Measurements from ENCODE around the gene CACNA1C. TPM values are rescaled to one million over a fixed set of nuclear protein-coding genes. Genes with fewer than 3 reads are reported as not detected.
A peak's percentile ranks its signal among the peaks of the same experiment; 100 is the strongest.
"Not testable (repeated sequence)": the region's sequence is repeated elsewhere in the genome, so short reads cannot be mapped to it uniquely, and the experiment has no call there.

Gene CACNA1C
- total RNA-seq, 2 donors from 2014 or later: 4.4 to 10.1 TPM

GRCh38 chr12:2685620-2686279, 633.0 kb downstream of the CACNA1C start:
- ATAC-seq; DNase-seq; intact Hi-C loops (cut with DNase I, micrococcal nuclease): not testable (repeated sequence)

GRCh38 chr12:2686280-2686646, 633.5 kb downstream of the CACNA1C start:
- no peak for DNase-seq
- no peak for ATAC-seq
- intact Hi-C loops (cut with DNase I, micrococcal nuclease): no loop called here

DNA sequence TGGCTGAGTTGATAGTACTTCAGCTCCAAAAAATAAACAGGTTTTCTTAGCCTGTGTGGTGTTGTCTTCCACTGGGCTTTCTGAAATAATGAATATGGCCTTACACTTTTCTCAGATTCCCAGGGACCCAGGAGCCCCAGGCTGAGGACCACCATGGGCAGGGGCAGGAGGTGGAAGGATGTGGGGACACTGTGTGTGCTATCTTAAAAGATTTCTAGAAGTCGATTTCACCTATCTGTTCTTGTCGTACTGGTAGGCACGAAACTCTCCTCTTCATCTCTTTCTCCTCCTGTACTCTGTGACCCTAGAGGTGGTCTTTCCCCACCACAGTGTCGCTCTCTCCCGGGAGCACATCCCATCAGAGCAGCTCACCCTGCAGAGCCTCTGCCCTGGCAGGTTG, 634.3 kb downstream of the CACNA1C start:
- ATAC-seq: no peak
- intact Hi-C loops (cut with DNase I, micrococcal nuclease): no loop called here
- DNase-seq: no peak

GRCh38 chr12:2687726-2688125, 634.9 kb downstream of the CACNA1C start:
- DNase-seq (no peak), ATAC-seq (no peak)
- intact Hi-C loops (cut with DNase I, micrococcal nuclease): no loop called here

DNA sequence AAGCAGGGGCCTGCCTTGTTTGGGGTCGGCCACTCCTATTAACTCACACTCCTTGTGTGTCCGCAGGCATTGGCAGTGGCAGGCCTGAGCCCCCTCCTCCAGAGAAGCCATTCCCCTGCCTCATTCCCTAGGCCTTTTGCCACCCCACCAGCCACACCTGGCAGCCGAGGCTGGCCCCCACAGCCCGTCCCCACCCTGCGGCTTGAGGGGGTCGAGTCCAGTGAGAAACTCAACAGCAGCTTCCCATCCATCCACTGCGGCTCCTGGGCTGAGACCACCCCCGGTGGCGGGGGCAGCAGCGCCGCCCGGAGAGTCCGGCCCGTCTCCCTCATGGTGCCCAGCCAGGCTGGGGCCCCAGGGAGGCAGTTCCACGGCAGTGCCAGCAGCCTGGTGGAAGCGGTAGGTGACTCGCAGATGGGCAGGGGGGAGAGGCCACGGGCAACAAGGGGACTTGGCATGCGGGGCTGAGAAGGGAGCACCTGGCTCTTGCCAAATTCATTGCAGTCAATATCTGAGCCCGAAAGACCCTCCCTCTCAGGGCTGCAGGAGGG, 635.7 kb downstream of the CACNA1C start:
- intact Hi-C loops (cut with DNase I, micrococcal nuclease): no loop called here

DNA sequence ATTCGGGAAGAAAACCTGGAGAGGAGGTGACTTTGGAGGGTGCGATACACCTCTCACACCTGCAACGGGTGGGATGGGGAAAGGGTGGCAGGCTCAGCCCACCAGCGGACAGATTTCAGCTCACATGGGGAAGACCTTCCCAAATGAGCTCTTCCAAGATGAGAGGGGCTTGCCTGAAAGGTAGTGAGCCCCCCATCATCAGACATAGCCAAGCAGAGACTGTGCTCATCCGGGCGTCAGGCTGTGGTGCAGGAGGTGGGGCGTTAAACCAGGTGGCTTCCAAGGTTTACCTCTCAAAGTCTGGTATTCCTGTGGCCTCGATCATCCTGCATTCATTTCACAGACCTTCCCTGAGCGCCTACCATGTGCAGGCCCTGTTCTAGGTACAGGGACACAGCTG, 636.6 kb downstream of the CACNA1C start:
- ATAC-seq (no peak), DNase-seq (no peak)
- intact Hi-C loops (cut with DNase I, micrococcal nuclease): no loop called here

More for the DNA sequence above, 635.7 kb downstream of the CACNA1C start:
- DNase-seq (no peak), ATAC-seq (no peak)

DNA sequence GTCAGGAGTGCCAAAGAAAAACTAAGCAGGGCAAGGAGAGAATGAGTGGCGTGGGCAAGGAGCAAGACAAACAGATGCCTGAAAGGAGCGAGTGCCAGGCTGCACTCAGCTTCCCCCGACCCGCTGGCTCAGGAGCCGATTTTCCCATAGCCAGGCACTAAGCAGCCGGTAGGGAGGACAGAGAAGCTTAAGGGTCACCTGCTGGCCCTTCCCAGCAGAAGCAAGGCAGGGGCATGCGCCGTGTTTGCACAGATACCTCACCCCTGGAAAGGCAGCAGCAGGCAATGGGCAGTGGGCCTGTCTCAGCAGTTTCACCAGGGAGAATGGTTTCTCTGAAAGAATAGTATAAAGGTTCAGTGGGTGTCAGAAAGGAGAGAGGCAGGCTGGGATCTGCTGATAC, 637.1 kb downstream of the CACNA1C start:
- intact Hi-C loops (cut with DNase I, micrococcal nuclease): no loop called here
- DNase-seq (no peak), ATAC-seq (no peak)

GRCh38 chr12:2690348-2691005, 637.7 kb downstream of the CACNA1C start:
- DNase-seq (no peak), ATAC-seq (no peak)
- intact Hi-C loops (cut with DNase I, micrococcal nuclease): no loop called here

DNA sequence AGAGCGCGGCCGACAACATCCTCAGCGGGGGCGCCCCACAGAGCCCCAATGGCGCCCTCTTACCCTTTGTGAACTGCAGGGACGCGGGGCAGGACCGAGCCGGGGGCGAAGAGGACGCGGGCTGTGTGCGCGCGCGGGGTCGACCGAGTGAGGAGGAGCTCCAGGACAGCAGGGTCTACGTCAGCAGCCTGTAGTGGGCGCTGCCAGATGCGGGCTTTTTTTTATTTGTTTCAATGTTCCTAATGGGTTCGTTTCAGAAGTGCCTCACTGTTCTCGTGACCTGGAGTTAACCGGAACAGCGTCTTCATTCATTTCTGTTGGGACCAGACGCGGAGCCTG, 638.2 kb downstream of the CACNA1C start:
- ATAC-seq: peak; percentile 58
- peak in 1 of 2 donors; percentile 54 for DNase-seq
- intact Hi-C loops (cut with DNase I, micrococcal nuclease): no loop called here

GRCh38 chr12:2691345-2692071, 638.7 kb downstream of the CACNA1C start:
- intact Hi-C loops (cut with DNase I, micrococcal nuclease): no loop called here
- peak; percentile 88 for ATAC-seq
- DNase-seq: peak in 1 of 2 donors; percentile 39

DNA sequence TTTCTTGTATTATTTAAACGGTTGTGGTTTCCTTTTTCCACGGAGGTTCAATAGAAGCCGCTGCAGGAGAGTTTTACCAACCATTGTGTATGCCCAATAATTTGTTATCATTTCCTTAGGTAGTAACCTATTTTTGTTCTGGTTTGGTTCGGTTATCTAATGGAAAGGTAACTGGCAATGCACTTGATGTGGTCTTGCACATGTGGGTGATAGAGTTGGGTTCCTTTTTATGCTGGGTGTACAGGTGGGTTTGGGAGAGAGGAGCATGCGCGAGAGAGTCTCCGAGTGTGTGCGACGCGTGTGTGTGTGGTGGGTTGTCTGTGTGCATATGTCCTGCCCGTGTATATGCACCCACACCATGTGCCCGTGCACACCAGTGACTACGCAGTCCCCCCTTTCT, 639.3 kb downstream of the CACNA1C start:
- no peak for ATAC-seq
- intact Hi-C loops (cut with DNase I, micrococcal nuclease): no loop called here
- DNase-seq: no peak

DNA sequence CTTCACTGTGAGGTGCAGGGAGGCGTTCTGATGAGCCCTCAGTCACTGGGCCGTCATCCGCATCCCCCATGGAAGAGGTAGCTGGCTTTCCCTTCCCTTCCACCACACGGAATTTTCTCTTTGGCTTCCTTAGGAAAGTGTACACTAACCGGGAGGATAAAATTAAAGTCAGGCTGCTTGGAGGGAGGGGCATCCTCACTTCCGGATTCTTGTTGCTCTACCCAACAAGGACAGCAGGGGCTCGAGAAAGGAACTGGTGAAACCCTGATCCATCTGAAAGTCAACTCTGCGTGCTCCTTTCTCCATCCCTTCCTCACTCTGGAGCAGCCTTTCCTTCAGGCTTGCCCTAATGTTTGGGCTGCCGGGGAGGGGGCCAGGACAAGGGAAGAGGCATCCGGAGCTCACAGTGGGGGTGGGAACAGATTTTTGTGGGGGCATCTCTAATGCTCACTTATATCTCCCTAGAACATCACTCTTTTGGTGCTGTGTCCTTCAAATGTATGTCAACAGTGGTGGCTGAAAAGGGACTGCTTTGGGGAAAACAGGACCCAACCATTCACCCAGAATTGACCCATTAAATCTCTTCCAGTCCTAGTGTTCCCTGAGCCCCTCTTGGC, 640.6 kb downstream of the CACNA1C start:
- intact Hi-C loops (cut with DNase I, micrococcal nuclease): no loop called here
- DNase-seq (no peak), ATAC-seq (no peak)

GRCh38 chr12:2693980-2694610, 641.3 kb downstream of the CACNA1C start:
- intact Hi-C loops (cut with DNase I, micrococcal nuclease): no loop called here
- DNase-seq: no peak
- ATAC-seq: no peak

GRCh38 chr12:2696136-2696535, 643.3 kb downstream of the CACNA1C start:
- intact Hi-C loops (cut with DNase I, micrococcal nuclease): no loop called here
- no peak for ATAC-seq
- no peak for DNase-seq

- DNase-seq (no peak), ATAC-seq (no peak)
- intact Hi-C loops (cut with DNase I, micrococcal nuclease): no loop called here
Observed at GRCh38 chr12:2697057-2697800, 644.4 kb downstream of the CACNA1C start.

GRCh38 chr12:2698566-2698965, 645.8 kb downstream of the CACNA1C start:
- ATAC-seq (no peak), DNase-seq (no peak)
- intact Hi-C loops (cut with DNase I, micrococcal nuclease): no loop called here

DNA sequence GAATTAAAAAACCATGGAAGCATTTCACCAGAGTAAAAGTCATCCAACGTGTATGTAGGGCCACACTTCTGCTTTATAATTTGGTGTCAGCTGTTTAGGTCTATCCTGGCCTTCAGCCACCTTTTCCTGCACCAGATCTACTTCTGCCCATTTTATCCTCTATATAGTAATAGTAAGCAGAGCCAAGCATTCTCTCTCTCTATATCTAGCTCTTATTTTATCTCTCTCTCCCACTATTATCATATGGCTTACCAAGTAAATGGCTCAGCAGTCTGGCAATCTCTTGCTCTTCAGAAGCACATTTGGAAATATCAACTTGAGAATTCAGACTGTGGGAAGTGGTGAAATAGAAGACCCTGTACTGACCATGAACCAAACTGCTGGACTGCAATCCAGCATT, 657.9 kb downstream of the CACNA1C start:
- intact Hi-C loops (cut with DNase I, micrococcal nuclease): no loop called here
- DNase-seq (no peak), ATAC-seq (no peak)

GRCh38 chr12:2719392-2719791, 666.6 kb downstream of the CACNA1C start:
- no peak for ATAC-seq
- DNase-seq: no peak
- intact Hi-C loops (cut with DNase I, micrococcal nuclease): no loop called here

DNA sequence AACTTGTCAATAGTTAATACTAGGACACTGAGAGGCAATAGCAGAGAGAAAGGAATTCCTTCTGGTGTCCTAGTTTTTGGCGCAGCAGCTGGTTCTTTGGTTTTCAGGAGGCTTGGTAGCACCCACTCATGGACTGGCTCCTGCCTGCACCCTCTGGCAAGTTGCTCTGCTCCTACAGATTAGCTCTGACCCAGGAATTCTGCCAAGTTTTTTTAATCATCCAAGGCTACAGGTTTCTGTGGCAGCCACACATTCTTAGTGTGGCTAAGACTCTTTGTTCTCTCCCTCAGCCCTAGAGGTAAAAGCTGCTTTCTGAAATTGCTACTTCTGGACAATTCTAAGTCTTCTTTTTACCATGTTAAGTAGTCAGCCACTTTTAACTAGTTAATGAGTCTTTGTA, 670.0 kb downstream of the CACNA1C start:
- intact Hi-C loops (cut with DNase I, micrococcal nuclease): no loop called here
- no peak for ATAC-seq
- DNase-seq: no peak

Data from left colon (tissue), 2 donors.